ENCODE measurements around the gene PTH1R.

- TF ChIP-seq EZH2 (IDR thresholded peaks at IDR 0.05; ENCODE audit: borderline replicate concordance, low read length) (no peak), CTCF (conservative IDR thresholded peaks at IDR 0.05 in 1 of 2, IDR thresholded peaks at IDR 0.05 in 1 of 2; ENCODE audit: extremely low read depth in 1 of 2, insufficient read depth in 1 of 2, low read depth in 1 of 2, low read length in 2 of 2) (no peak)
Observed at GRCh38 chr3:46931631-46932331, 54.3 kb downstream of the PTH1R start.

Data from mammary epithelial cell (primary cell).